22Rv1 (cell line): ENCODE measurements around the gene RNF181.
A peak's percentile ranks its signal among the peaks of the same experiment; 100 is the strongest.

Experiments used
- H3K27ac ChIP-seq: fragments of 450-650 bp; 2 replicates; pipeline ENCODE4 v1.5.1; 2017
- CTCF ChIP-seq: fragments of 450-650 bp; IDR thresholded peaks from 2 replicates; pipeline ENCODE4 v1.5.1; 2017; ENCODE audit warnings: mild to moderate bottlenecking
- ZFX ChIP-seq: fragments of 450-650 bp; IDR thresholded peaks from 2 replicates; pipeline ENCODE4 v1.6.1; 2017; ENCODE audit warnings: antibody characterized with exemption, borderline replicate concordance

Gene RNF181

GRCh38 chr2:85597241-85597640 is 1.7 kb downstream of the RNF181 start:
- TF ChIP-seq ZFX (no peak), CTCF (no peak)
- H3K27ac ChIP-seq = no peak overlapping the region

- no peak for TF ChIP-seq CTCF
- no peak for TF ChIP-seq ZFX
- H3K27ac ChIP-seq = no peak overlapping the region
Observed at GRCh38 chr2:85598594-85599340, 3.2 kb downstream of the RNF181 start.

GRCh38 chr2:85599468-85600234 is 4.1 kb downstream of the RNF181 start:
- no peak overlapping the region for H3K27ac ChIP-seq
- TF ChIP-seq ZFX (no peak), CTCF (no peak)

- TF ChIP-seq CTCF = no peak
- no peak for TF ChIP-seq ZFX
- H3K27ac ChIP-seq = no peak overlapping the region
Observed at GRCh38 chr2:85600235-85600575, 4.7 kb downstream of the RNF181 start.

- TF ChIP-seq CTCF = no peak
- no peak for TF ChIP-seq ZFX
- peak overlapping the region; percentile 80; the same call in 1 of the 2 replicates for H3K27ac ChIP-seq
Observed at GRCh38 chr2:85600951-85601770, 5.6 kb downstream of the RNF181 start.

- H3K27ac ChIP-seq = peak overlapping the region; percentile 80
- TF ChIP-seq CTCF (no peak), ZFX (no peak)
Observed at GRCh38 chr2:85601771-85602475, 6.4 kb downstream of the RNF181 start.
